ENCODE results near the gene CEP135. TPM values are rescaled to one million over a fixed set of nuclear protein-coding genes. Genes with fewer than 3 reads are reported as not detected.
"Not testable (repeated sequence)": the region's sequence is repeated elsewhere in the genome, so short reads cannot be mapped to it uniquely, and the experiment has no call there.

CEP135 gene
- total RNA-seq, 2 experiments from 2014 or later, result 21.6 to 32.7 TPM

GRCh38 chr4:56067826-56068225 lies 119.1 kb downstream of the CEP135 start:
- no peaks in the 10 kb centered on the region for H3K9me3 ChIP-seq (ENCODE audit: low read length)
- H2AFZ ChIP-seq (ENCODE audit: low read length), result no peak overlapping the region
- no peak overlapping the region for H3K27ac ChIP-seq (ENCODE audit: low read depth, low read length, poor library complexity, severe bottlenecking)
- ChIA-PET CTCF (ENCODE audit: unreplicated experiment) (no interaction called here), POLR2A (no interaction called here)
- no peaks in the 10 kb centered on the region for H3K36me3 ChIP-seq (ENCODE audit: insufficient read depth, low read length)
- no peak overlapping the region for H3K4me3 ChIP-seq (ENCODE audit: low read depth, low read length, poor library complexity, severe bottlenecking)
- no TSS peak for BruUV-seq (replicated peaks)
- DNase-seq (ENCODE audit: low spot score), result no peak
- TF ChIP-seq CTCF (conservative IDR thresholded peaks at IDR 0.05; ENCODE audit: low read length) (no peak), EZH2phosphoT487 (IDR thresholded peaks at IDR 0.05; ENCODE audit: borderline replicate concordance, low read depth, low read length) (no peak)
- H3K79me2 ChIP-seq (ENCODE audit: insufficient read depth, low read depth, low read length), result no peaks in the 10 kb centered on the region
- no peaks in the 10 kb centered on the region for H3K4me1 ChIP-seq (ENCODE audit: insufficient read depth, low read length, poor library complexity, severe bottlenecking)
- peaks cover 6% of the 10 kb centered on the region; the same call in 1 of the 2 replicates for H4K20me1 ChIP-seq (ENCODE audit: insufficient read depth, low read length)
- no peak overlapping the region for H3K4me2 ChIP-seq (ENCODE audit: low read length)
- intact Hi-C loops (cut with micrococcal nuclease; ENCODE audit: unreplicated experiment), result no loop called here
- H3K9me2 ChIP-seq (ENCODE audit: insufficient read depth, low read length), result no peaks in the 10 kb centered on the region

- intact Hi-C loops (cut with micrococcal nuclease; ENCODE audit: unreplicated experiment); H3K4me3 ChIP-seq (ENCODE audit: low read depth, low read length, poor library complexity, severe bottlenecking); BruUV-seq (replicated peaks); H3K36me3 ChIP-seq (ENCODE audit: insufficient read depth, low read length); H3K4me2 ChIP-seq (ENCODE audit: low read length); H4K20me1 ChIP-seq (ENCODE audit: insufficient read depth, low read length); CTCF ChIA-PET (ENCODE audit: unreplicated experiment); DNase-seq (ENCODE audit: low spot score); H3K27ac ChIP-seq (ENCODE audit: low read depth, low read length, poor library complexity, severe bottlenecking); H3K79me2 ChIP-seq (ENCODE audit: insufficient read depth, low read depth, low read length); H3K4me1 ChIP-seq (ENCODE audit: insufficient read depth, low read length, poor library complexity, severe bottlenecking); H3K9me2 ChIP-seq (ENCODE audit: insufficient read depth, low read length); POLR2A ChIA-PET; H2AFZ ChIP-seq (ENCODE audit: low read length): not testable (repeated sequence)
- 0 out of 2 replicates have a peak, but pooled peaks cover 11% of the 10 kb centered on the region for H3K9me3 ChIP-seq (ENCODE audit: low read length)
Observed at GRCh38 chr4:56072730-56073129, 124.0 kb downstream of the CEP135 start.

- H4K20me1 ChIP-seq (ENCODE audit: insufficient read depth, low read length), result no peaks in the 10 kb centered on the region
- H2AFZ ChIP-seq (ENCODE audit: low read length), result no peak overlapping the region
- H3K36me3 ChIP-seq (ENCODE audit: insufficient read depth, low read length), result 0 out of 2 replicates have a peak, but pooled peaks cover 3% of the 10 kb centered on the region
- POLR2A ChIA-PET, result no interaction called here
- H3K4me3 ChIP-seq (ENCODE audit: low read depth, low read length, poor library complexity, severe bottlenecking), result no peak overlapping the region
- no TSS peak for BruUV-seq (replicated peaks)
- no peaks in the 10 kb centered on the region for H3K9me2 ChIP-seq (ENCODE audit: insufficient read depth, low read length)
- 0 out of 2 replicates have a peak, but pooled peaks cover 11% of the 10 kb centered on the region for H3K9me3 ChIP-seq (ENCODE audit: low read length)
- CTCF ChIA-PET (ENCODE audit: unreplicated experiment), result no interaction called here
- no peaks in the 10 kb centered on the region for H3K79me2 ChIP-seq (ENCODE audit: insufficient read depth, low read depth, low read length)
- DNase-seq (ENCODE audit: low spot score), result no peak
- TF ChIP-seq CTCF (conservative IDR thresholded peaks at IDR 0.05; ENCODE audit: low read length) (no peak), EZH2phosphoT487 (IDR thresholded peaks at IDR 0.05; ENCODE audit: borderline replicate concordance, low read depth, low read length) (no peak)
- intact Hi-C loops (cut with micrococcal nuclease; ENCODE audit: unreplicated experiment), result no loop called here
- H3K27ac ChIP-seq (ENCODE audit: low read depth, low read length, poor library complexity, severe bottlenecking), result no peak overlapping the region
- no peak overlapping the region for H3K4me2 ChIP-seq (ENCODE audit: low read length)
- peaks cover under 1% of the 10 kb centered on the region for H3K4me1 ChIP-seq (ENCODE audit: insufficient read depth, low read length, poor library complexity, severe bottlenecking)
Observed at GRCh38 chr4:56077676-56078075, 128.9 kb downstream of the CEP135 start.

Measured in OCI-LY7 (cell line).